GM19239 (cell line): Measurements from ENCODE around the gene CCDC141.
"Not testable (repeated sequence)": the region's sequence is repeated elsewhere in the genome, so short reads cannot be mapped to it uniquely, and the experiment has no call there.

Experiments used
- DNase-seq: peaks from one replicate; pipeline ENCODE4 v3.0.0; 2011; ENCODE audit warnings: low spot score; ENCODE audit not compliant: insufficient read length
- FAIRE-seq: peaks from 2 replicates; lab custom pipeline; 2011; peaks lifted over from hg19 to GRCh38; lab: Jason Lieb, UNC

CCDC141 gene

DNA sequence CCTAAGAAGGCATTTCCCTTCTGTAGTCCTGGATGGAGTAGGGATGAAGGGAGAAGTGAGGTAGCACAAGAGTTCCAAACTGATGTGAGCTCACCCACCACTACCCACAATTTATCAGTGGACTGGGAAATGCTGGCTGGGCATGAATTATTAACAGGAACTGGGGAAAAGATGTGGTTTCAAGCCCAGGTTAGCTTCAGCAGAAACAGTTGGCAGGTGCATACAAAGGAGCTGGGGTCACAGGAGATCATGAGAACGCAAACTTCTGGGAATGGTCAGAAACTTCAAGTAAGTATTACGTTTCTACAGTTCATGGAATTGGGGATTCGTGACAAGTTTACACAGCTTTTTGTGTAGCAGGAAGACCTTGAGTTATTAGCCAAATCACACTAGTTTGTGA, 5.4 kb downstream of the CCDC141 start:
- DNase-seq (no peak), FAIRE-seq (peak; percentile 85)

DNA sequence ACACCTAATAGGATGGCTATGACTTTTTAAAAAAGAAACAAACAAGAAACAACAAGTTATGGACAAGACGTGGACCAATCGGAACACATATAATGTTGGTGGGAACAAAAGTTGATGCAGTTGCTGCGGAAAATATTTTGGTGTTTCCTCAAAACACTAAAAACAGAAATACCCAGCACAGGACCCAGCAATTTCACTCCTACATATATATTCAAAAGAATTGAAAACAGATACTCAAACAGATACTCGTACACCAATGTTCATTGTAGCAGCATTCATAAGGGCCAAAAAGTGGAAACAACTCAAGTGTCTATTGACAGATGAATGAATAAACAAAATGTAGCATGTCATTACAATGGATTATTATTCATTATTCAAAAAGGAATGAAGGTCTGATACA, 12.1 kb downstream of the CCDC141 start:
- FAIRE-seq (peak; percentile 81), DNase-seq (no peak)

DNA sequence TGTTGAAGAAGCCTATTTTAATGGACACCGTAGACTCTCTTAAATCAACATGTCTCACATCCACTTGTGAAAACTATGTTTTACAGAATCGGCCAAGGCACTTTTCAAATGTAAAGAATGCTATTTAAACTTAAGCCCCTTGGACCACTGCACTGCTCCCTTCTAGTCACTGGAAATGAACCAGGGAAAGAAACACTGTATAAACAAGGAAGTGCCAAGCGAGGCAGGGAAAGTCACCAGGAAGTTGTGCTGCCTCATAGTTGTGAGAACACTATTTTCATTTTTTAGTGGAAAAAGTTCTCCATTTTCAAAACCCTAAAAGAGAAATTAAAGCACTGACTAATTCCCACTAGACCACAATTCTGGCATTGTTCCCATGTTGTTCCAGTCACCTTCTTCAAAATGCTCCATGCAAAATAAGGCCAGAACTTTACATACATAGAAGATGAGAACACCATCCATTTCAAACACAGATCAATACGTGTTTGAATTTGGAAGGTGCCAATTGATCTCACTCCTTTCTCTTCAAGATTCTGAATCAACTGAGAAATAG, 13.5 kb downstream of the CCDC141 start:
- DNase-seq, result no peak
- no peak for FAIRE-seq

DNA sequence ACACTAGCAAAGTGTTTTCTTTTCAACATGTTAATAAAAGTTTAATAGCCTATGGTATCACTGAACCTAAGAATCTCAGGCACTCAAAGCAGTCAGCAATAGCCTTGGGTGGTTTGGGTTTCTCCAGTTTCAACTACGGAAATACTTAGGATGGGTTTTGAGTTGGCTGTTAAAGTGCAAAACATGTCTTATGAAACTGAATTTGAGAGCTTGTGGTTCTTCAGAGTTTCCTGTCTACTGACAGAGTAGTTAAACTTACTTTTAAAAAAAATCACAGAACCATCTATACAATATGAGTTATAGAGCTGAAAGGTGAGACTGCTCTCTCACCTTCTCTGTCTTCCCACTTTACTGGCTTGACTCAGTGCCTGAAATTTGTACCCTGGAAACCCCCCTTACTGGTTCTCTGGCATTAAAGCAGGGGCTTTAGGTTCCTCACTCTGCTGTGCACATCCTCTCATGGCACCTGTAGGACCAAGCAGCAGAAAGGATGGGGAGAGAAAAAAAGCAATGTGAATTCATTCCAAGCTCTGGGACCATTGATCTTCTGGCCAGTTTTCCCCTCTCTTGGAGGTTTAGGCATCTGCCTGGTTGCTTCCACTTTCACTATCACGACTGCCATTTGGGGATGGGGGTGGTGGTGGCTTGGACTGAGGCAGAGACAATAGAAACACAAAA, 18.1 kb downstream of the CCDC141 start:
- no peak for DNase-seq

DNA sequence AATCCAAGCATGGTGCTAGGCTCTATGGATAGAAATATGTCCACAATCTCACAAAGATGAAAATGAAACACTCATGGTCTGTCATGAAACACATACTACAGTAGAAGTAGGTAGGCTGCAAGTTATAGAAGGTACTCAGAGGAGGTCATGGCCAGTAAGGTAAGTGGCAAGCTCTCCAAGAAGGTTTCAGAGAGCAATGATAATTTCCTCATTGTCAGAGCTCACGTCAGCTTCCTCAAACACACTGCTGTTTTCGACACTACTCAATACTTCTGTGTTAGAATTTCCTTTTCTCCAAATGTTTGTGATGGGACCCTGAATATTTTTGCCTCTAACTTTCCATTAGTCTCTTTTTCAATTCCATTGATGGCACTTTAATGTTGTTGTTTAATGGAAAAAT, 25.5 kb downstream of the CCDC141 start:
- DNase-seq (no peak), FAIRE-seq (peak; percentile 80)

More for the DNA sequence above, 18.1 kb downstream of the CCDC141 start:
- FAIRE-seq, result peak; percentile 99

DNA sequence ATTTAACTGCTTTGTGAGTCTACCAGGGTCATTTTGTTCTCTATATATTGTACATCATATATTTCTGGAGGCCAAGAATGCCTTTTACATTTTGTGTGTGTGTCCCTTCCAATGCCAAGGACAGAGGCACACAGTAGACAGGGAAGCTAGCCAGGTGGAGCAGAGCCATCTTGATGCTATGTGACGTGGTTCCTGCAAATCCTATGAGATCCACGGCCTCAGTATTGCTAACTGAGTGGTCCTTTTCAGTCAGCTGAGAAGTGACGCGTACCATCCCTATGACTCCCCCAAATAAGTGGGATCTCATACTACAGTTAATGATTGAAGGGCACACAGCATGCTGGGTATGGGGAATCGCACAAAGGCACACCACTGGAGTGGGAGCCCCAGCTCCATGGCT, 27.3 kb downstream of the CCDC141 start:
- FAIRE-seq (no peak), DNase-seq (no peak)

DNA sequence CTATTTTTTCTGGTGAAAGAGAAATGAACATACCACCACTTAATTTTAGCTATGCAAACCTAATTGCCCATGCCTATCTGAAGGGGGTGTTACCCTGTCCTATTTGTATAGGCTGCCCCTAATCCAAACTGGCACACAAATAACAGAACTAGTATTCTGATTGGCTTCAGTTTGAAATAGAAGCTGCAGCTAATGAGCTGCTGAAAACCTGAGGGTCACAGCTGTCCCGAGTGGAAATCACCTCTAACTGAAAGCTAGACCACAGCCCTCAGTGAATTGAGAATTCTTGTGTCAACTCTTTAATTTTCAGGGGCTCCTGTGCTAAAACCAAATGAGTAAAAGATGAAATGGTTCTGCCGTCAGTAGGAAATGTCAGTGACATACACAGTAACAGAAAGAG, 28.7 kb downstream of the CCDC141 start:
- peak; percentile 14 for DNase-seq
- FAIRE-seq, result peak; percentile 94

DNA sequence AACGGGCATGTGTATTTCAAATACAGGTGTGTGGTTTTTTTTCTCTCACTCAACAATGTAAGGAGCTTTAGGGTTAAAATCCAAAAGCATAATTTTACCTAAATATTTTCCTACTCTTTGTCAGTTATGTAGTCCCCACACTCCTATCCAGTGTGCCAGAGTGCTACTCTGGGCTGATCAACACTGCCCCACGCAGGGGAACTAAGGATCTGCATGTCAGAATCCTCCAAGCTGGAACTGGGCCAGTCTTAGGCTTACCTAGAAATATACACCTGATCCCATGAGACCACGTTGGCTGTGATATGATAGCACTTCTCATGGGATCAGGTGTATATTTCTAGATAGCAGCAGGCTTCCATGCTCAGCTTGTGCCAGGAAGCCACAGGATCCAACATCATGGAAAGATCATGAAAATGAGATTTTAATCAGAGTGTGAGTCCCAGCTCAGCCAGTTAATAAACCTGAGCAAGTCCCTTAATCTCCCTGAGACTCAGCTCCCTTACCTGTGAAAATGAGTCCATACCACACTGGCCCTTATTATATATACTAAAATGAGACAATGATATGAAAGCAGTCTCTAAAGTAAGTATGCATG, 29.7 kb downstream of the CCDC141 start:
- DNase-seq (peak; percentile 9), FAIRE-seq (peak; percentile 93)

DNA sequence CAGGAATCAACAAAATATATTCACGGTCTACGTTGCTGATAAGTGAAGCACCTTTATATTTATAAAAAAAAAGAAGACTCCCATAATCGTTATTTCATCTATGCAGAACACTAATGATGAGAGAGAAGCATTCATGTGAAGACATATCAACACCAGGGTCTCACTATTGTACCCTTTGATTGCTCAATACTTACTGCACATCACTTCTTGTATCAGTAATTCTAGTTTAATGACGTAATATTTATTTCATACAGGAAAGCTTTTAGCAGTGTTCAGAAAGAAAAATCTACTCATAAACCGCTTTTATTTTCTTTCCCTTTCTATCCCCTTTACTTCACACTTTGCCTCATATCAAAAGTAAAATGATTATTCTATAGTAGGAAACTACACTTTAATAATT, 30.7 kb downstream of the CCDC141 start:
- no peak for DNase-seq
- FAIRE-seq, result peak; percentile 55

DNA sequence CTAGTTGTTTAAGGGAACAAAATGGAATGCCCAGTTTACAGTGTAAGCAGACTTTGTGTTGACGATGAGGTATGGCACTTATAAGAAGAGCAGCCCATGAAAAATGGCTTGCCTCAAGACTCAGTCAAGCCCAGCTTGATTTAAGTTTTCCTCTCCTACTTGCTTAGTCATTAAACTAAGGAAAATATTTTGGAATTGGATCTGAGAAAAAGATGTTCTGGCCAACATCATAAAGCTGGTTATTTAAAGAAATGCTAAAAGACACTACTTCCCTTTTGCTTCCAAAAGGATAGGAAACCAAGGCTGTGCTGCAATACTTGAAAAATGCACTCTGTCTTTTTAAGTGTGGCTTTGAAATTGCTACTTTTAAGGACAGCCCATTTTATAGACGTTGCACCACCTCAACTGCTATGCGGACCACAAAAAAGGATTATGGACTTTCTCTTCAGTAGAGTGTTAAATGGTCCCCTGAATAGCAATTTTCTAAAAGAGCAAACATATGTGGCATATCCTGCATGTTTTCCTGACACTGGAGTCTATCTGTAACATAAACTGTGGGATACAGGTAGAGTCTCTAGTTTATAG, 32.1 kb downstream of the CCDC141 start:
- DNase-seq (no peak), FAIRE-seq (no peak)

DNA sequence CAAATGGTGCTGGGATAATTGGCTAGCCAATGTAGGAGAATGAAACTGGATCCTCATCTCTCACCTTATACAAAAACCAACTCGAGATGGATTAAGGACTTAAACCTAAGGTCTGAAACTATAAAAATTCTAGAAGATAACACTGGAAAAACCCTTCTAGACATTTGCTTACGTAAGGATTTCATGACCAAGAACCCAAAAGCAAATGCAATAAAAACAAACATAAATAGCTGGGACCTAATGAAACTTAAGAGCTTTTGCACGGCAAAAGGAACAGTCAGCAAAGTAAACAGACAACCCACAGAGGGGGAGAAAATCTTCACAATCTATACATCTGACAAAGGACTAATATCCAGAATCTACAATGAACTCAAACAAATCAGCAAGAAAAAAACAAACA, 35.7 kb downstream of the CCDC141 start:
- not testable (repeated sequence) for DNase-seq, FAIRE-seq

DNA sequence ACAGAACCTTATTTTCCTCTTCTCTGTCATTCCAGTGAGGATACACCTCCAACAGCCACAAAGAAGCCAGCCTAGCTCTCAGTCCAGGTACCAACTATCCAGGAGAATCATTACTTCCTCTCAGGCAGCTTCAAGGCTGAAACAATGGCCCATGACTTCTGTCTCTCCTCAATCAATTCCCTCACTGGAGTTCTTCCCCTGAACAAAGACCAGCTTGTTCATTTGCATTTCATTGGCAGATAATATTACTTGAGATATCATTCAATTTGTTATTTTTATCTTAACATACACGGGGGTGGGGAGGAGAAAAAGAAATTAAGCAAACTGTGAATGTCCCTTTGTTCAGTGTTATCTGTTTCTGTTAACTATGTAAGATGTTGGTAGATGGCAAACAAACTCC, 44.0 kb downstream of the CCDC141 start:
- no peak for FAIRE-seq
- DNase-seq, result no peak

DNA sequence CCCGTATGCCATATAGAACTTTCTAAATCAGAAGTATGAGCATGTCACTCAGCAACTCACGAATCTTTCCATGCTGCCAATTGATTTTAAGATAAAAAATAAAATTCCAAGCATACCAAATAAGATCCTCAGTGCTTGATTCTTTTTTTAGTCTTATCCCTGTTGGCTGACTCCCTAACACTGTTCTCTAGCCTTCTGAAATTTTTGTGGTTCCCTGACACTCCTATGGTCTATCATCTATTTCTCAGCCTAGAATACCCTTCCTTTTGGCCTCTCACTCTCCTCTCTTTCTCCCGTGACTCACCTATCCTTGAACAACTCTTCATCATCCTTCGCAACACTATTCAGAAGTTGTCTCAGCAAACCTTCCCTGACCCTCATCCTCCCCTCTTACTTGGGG, 50.5 kb downstream of the CCDC141 start:
- no peak for DNase-seq
- FAIRE-seq, result no peak

DNA sequence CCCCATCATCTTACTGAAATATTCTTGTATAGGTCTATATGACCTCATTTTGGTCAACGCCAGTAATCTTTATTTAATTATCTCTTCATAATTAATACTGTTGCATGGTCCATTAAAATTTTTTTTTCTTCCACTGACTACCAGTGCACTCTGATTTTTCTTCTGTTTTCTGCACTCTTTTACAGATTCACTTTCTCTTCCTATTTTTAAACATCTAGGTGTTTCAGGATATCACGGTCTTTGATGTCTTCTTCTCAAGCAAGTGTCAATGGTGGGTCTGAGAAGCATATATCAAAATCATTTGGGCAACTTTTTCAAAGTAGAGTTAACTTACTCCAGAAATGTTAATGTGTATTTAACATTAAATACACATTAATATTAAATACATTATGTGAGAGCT, 51.4 kb downstream of the CCDC141 start:
- FAIRE-seq (peak; percentile 75), DNase-seq (no peak)

DNA sequence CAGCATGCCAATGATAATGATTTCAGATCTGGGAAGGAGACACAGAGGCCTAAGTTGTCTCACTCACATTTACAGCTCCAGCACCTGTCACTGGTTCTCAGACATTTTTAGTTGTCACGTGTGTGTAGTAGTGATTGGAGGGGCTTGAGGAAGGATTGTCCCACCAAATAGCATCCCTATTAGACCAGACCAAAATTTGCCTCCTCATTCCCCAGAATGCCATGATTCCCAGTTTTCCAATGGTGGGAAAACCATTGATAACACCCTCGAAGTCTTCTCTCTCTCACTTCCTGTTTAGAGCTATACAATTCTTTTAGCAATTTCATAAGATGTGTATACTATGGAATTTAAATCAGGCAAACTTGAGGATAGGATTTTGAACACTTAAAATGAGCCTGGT, 52.5 kb downstream of the CCDC141 start:
- DNase-seq (no peak), FAIRE-seq (no peak)

DNA sequence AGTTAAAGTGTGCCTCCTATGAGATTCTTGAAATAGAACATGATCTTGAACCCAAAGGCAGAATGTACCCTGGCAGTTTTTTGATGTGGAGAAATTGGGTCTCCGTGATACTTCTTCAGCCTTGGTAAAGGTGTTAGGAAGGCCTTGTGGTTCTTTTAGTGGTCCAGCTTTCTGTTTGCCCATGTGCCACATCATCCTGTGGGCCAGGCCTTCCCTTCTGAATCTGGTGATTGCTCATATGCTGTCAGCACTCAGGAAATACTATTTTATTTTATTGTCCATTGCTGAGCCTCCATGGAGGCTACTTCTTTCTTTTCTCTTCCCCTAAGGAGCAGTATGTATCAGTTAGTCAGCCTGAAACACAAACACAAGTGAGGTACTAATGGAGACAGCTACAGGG, 52.9 kb downstream of the CCDC141 start:
- FAIRE-seq (no peak), DNase-seq (no peak)

DNA sequence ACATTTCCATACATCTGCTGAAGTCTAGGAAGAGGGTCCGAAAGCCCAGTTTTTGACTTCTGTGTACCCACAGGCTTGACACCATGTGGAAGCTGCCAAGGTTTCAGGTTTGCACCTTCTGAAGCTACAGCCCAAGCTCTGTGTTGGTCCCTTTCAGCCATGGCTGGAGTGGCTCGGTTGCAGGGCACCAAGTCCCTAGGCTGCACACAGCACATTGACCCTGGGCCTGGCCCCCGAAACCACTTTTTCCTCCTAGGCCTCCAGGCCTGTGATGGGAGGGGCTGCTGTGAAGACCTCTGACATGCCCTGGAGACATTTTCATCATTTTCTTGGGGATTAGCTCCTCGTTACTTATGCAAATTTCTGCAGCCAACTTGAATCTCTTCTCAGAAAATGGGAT, 55.7 kb downstream of the CCDC141 start:
- FAIRE-seq (no peak), DNase-seq (no peak)

DNA sequence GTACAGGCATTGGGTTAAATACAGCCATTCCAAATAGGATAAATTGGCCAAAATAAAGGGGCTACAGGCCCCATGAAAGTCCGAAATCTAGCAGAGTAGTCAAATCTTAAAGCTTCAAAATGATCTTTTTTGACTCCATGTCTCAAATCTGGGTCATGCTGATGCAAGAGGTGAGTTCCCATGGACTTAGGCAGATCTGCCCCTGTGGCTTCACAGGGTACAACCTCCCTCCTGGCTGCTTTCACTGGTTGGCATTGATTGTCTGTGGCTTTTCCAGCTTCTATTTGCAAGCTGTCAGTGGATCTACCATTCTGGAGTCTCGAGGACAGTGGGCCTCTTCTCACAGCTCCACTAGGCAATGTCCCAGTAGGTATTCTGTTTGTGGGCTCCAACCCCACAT, 56.1 kb downstream of the CCDC141 start:
- no peak for FAIRE-seq
- no peak for DNase-seq

DNA sequence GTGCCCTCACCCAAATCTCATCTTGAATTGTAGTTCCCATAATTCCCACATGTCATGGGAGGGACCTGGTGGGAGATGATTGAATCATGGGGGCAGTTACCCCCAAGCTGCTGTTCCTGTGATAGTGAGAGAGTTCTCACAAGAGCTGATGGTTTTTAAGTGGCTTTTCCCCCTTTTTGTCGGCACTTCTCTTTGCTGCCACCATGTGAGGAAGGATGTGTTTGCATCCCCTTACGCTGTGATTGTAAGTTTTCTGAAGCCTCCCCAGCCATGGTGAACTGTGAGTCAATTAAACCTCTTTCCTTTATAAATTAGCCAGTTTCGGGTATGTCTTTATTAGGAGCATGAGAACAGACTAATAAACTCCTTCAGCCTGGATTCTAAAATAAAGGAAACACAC, 57.2 kb downstream of the CCDC141 start:
- not testable (repeated sequence) for FAIRE-seq, DNase-seq

DNA sequence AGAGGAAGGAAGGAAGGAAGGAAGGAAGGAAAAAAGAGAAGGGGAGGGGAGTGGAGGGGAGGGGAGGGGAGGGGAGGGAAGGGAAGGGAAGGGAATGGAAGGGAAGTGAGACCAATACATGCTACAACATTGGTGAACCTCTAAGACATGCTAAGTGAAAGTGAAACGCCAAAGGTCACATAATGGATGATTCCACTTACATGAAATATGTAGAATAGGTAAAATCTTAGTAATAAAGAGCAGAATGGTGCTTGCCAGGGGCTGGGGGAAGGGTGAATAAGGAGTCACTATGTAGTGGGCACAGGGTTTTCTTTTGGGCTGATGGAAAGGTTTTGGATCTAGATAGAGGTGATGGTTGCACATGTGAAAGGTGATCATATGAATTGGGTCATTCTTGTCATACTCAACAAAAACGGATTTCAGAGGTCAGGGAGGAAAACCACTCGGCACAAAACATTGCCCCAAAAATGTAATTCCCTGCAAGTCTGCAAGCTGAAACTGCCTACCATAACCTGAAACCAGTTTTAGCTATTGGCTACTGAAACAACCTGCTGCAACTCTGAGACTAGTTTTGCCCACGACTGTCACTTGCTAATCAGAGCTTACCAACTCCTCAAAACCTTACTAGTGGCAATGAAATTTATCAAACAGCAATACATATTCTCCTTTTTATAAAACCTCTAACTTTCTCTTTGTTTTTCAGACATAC, 59.2 kb downstream of the CCDC141 start:
- FAIRE-seq (peak; percentile 92), DNase-seq (no peak)

DNA sequence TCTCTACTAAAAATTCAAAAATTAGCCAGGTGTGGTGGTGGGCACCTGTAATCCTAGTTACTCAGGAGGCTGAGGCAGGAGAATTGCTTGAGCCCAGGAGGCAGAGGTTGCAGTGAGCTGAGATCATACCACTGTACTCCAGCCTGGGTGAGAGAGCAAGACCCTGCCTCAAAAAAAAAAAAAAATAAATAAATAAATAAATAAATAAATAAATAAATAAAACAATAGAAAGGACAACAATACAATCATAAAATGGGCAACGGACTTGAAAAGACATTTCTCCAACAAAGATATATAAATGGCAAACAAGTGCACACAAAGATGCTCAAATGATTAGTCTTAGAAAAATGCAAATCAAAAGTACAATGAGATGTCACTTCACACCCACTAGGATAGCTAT, 60.5 kb downstream of the CCDC141 start:
- not testable (repeated sequence) for FAIRE-seq, DNase-seq
